Forelimb muscle (tissue), 1 donor: ENCODE data around the gene IGF2. TPM values are rescaled to one million over a fixed set of nuclear protein-coding genes. Genes with fewer than 3 reads are reported as not detected.
"Not testable (repeated sequence)": the region's sequence is repeated elsewhere in the genome, so short reads cannot be mapped to it uniquely, and the experiment has no call there.

ENCODE experiments used
- DNase-seq: peaks from one replicate; pipeline ENCODE4 v3.0.0-alpha.2; 2013; ENCODE audit warnings: low read depth
- polyA plus RNA-seq: library from polyadenylated mRNA; unstranded; fragments of 120-200 nt; gene quantifications from one replicate; pipeline ENCODE4 v1.2.1, GENCODE V29; 2013; ENCODE audit not compliant: insufficient read length

Gene IGF2
- polyA plus RNA-seq, 1 donor, result 3,671 TPM

DNA sequence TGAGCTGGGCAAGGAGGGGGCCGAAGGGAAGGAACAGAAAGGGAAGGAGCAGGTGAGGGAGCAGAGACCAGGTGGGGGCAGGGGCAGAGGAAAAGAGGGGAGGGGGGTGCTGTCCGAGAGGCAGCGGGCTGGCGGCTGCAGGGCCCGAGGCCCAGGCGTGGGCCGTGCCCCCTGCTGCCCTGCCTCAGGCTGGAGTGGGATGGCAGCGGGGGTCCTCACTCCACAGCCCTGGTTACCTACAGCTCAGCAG, 2.3 kb downstream of the IGF2 start:
- DNase-seq, result no peak

DNA sequence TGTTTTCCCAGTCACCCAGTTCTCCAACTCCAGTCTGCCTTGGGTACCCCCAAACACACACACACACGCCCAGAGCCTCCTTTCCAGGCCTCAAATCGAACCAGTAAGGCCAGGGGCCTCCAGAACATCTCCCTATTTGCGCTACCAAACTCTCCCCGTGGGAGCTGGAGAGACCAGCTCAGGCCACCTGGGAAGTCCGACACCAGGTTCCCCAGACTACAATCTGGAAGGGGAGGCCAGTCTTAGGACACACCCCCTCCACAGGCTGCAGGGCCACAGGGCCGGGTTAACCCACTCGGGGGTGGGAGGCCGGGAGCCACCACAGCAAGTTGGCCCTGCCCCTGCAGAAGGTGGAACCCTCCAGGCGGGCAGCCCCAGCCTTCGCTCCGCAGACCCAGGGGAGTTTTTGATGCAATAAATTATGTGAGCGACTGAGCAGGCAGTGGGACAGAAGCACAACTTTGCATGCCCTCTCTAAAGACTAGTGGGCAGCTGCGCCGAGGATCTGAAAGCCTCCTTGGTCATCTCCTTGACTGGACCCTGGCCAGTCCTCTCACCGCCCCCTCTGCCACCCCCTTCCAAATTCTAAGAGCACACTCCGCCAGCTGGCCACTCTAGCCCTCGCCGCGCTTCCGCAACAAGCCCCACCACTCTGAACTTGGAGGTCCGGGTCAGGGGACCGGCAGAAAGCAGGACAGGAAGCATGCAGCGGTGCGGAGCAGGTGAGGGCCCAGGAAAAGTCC, 2.8 kb downstream of the IGF2 start:
- DNase-seq, result no peak

DNA sequence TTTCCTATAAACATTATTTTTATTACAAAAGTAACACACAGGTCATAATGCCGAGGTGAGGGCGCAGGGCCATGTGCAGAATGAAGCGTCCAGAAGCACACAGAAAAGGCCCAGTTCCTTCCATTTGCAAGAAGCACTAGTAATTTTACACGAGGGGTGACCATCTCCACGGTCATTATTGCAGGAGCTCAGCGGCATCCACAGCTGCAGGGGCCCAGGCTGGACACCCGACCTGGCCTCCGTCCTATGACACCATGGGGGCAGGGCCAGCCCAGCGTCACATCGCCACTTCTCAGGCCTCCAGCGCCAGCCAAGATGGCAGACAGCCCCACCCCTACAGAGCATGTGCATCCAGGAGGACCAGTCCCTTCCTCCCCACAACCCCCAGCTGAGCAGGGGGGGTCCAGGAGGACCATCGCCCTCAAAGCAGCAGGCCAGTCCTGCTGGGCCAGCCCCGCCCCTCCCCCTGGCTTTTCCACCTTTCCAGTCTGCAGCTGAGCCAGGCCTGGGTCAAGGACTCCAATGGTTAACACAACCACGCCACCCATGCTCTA, 3.5 kb downstream of the IGF2 start:
- DNase-seq, result no peak

DNA sequence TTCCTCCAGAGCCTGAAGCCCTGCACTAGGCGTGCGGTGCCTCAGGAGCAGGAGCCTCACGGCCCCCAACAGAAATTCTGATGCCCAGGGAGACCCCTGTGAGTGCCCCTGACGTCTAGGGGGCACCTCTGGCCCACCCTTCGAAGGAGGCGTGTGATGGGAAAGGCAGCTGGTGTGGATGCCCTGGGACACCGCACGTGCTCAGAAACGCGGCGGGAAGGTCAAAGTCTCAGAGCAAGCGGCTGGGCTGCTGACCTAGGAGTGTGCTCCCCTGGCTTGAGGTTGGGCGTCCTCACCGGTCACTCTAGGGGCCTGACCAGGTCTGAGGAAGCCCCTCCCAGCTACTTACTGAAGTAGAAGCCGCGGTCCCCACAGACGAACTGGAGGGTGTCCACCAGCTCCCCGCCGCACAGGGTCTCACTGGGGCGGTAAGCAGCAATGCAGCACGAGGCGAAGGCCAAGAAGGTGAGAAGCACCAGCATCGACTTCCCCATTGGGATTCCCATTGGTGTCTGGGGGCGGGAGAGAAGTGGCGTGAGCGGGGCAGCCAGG, 4.1 kb downstream of the IGF2 start:
- DNase-seq, result no peak

DNA sequence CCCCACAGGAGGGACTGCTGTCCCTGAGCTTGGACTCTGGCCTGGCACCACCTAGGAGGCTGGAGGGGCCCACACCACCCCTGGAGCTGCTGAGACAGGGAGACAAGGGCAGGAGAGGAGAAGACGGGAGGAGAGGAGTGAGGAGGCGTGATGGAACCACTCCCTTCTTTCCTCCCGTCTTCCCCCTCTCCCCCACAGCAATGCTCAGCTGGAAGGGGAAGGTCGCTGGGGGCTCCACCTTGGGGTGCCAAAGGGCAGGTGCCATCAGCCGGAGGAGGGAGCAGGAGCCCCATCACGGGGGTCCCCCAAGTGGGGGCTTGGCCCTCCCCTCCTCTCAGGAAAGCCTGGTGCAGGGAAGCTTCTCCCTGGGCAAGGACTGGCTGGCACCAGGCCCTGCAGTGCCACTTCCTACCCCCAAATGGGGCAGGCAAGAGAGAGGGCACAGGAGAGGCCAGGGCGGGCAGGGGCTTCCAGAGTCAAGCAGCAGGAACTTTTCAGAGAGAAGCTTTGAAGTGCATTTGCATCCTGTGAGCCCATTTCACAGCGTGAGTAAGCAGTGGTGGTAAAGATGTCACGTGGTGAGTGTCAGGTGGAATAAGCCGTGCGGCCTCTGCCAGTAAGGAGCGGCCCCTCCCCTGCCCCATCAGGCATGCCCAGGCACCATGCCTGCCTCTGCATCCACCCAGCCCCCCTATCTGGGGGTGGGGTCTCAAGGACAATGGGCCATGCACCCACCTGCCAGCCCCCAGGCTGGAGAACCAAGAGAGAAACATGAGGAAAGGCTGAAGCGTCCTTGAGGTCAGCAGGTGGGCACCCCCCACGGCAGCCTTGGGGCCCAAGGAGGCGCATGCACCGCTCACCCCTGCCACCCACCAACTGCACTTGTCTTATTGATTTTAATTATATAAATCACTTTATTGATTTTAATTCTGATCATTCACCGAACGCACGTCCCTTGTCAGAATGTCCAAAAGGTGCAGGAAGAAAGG, 4.9 kb downstream of the IGF2 start:
- no peak for DNase-seq

DNA sequence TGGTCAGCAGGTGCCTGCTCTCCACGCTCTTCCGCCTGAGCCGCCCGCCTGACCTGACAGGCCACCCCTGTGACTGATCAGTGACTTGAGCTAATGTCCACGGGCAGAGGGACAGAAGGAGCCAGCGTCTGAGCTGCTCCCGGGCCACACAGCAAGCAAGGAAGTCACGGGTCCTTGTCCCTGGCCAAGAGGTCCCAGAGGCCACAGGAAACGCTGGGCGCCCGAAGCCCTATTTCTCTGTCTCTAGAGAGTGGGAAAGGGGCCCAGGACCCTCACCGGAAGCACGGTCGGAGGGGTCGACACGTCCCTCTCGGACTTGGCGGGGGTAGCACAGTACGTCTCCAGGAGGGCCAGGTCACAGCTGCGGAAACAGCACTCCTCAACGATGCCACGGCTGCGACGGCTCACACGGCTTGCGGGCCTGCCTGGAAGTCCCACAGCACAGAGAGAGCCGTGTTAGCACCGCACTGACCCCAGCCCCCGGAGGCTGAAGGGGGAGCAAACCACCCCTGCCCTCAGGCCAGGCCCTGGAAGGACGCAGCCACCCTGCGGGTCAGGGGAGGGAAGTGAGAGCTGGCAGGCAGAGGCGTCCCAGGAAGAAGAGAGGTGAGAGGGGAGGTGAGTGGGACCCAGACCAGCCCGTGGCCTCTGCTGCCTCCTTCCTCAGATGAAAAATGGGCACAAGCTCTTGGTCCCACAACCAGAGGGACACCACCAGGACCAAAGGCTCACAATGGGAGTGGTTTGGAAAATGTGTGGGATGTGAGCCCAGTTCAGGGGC, 5.8 kb downstream of the IGF2 start:
- no peak for DNase-seq

DNA sequence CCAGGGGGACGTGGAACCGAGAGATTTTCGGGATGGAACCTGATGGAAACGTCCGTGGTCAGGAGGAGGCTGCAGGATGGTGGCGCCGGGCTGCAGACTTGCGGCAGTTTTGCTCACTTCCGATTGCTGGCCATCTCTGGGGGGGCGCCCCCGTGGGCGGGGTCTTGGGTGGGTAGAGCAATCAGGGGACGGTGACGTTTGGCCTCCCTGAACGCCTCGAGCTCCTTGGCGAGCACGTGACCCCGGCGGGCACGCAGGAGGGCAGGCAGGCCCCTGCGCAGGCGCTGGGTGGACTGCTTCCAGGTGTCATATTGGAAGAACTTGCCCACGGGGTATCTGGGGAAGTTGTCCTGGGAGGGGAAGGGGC, 6.3 kb downstream of the IGF2 start:
- DNase-seq, result no peak

DNA sequence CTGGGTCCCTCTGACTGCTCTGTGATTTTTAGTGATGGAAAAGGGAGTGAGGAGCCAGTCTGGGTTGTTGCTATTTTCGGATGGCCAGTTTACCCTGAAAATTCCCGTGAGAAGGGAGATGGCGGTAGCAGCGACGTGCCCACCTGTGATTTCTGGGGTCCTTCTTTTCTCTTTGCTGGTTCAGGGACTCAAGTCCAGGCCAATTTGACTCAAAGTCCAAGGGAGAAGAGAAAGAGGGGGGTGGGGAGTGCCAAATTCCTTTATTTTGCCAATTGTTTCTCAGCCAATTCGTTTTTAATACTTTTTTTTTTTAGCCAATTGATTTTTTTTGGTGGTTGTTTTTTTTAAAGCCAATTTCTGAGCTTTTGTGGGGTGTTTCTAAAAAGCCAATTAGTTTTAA, 6.9 kb downstream of the IGF2 start:
- no peak for DNase-seq

DNA sequence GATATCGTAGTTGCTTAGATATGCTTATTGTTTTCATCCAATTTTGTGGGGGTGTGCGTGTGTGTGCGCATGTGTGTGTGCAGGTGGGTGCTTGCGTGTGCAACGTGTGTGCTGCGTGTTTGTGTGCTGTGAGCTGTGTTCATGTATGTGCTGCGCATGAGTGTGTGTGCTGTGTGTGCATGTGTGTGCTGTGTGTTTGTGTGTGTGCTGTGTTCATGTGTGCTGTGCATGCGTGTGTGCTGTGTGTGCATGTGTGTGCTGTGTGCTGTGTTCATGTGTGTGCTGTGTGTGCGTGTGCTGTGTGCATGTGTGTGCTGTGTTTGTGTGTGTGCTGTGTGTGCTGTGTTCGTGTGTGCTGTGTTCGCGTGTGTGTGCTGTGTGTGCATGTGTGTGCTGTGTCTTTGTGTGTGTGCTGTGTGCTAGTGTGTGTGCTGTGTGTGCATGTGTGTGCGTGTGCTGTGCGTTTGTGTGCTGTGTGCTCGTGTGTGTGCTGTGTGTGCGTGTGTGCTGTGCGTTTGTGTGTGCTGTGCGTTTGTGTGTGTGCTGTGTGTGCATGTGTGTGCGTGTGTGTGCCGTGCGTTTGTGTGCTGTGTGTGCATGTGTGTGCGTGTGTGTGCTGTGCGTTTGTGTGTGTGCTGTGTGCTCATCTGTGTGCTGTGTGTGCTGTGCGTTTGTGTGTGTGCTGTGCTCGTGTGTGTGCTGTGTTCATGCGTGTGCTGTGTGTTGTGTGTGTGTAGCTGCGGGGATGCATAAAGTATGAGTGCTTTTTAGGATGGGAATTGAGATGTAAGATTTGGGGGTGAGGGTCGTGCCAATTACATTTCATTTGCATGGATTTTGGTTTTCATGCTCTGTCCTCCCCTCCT, 7.6 kb downstream of the IGF2 start:
- DNase-seq, result no peak

DNA sequence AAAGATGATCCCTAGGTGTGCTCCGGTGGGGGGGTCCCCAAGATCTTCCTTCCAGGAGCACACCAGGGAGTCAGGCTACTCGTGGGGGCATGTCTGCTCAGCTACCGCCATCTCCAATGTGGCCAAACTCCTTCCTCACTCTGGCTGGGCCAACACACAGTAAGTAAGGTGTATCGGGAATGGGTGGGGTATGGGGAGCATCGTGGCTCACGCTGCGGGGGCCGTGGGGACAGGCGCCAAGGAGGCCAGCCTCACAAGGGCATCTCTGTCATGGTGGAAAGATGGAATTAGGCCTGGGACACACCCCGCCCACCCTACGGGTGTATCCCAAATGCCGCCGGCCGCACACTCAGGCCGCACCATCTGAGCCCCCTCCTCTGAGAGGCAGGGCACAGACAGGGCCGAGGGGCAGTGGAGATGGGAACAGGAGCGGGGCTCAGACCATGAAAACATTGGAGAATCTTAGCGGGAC, 8.3 kb downstream of the IGF2 start:
- DNase-seq, result no peak

DNA sequence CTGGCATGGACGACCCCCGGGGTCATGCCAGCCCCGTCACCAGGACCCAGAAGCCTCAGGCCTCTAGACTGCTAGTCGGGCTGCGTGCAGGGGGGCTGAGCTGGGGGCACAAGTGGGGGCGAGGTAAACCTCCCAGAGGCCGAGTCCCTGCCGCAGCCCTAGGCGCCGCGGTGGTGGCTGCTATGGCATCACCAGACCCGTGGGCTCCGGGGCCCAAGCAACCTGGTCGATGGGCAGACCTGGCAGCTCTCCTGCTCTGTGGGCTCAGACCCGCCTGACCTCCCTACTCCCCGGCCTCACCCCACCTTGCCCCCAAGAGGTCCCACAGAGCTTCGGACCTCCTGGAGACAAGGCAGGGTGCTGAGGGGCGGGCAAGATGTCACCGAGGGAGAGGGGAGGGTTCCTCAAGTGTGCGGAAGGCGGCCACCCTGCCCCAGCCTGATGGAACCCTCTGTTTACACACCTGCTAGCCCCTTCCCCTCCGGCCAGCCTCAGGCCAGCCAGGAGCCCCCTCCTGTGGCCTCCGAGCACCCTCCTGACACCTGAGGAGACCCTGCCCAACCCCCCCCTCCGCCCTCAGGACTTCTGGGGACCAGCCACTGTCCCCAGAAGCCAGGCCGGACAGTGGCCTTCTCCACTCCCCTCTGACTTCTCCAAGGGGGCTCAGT, 9.4 kb downstream of the IGF2 start:
- DNase-seq, result no peak

DNA sequence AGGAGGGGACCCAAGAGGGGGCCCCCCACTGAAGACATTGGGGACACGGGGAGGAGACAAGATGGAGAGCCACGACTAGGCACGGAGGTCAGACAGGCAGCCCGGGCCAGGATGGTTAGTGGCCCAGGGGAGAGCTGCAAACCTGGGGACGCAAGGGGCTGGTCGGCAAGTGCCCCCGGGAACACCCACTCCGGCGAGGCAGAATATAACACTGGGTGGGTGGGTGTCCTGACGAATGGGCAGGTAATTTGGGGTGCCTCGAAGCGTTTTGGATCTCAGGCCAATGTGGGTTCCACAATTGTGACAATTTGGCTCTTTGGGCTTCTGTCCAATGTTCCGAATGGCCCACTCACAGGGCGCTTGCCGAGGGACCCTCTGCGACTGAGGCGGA, 9.9 kb downstream of the IGF2 start:
- DNase-seq, result no peak

DNA sequence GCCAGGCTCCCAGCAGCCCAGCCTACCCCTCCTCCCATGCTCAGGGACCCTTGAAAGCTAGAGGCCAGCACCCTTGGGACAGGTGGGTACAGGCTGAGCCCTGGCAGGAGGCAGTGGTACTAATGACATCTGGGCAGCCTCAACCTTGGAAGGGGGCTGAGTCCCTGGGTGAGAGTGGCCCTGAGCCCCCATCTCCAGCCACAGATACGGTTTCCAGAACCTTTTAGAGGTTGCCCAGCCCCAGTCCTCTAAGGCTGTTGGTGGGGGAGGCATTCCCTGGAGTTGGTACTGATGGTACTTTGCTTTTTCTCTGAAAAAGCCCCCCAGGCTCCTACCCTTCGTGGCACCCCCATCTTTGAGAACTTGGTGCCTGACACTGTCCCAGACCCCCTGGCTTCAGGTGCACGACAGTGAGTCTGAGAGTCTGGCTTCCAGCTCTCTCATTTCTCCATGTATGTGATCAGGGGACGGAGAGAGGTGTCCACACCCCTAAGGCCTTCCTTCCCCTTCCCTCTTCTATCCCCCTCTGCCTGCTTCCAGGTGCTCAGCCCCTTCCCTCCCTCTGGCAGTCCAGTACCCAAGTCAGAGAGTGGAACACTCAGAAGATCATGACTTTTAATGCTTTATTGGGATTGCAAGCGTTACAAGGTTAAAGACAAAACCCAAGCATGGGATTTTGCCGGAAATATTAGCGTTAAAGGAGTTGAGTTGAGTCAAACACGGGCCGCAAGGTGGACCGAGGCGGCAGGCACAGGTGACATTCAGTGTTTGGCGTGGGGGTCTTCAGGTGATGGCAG, 10.5 kb downstream of the IGF2 start:
- DNase-seq, result no peak

DNA sequence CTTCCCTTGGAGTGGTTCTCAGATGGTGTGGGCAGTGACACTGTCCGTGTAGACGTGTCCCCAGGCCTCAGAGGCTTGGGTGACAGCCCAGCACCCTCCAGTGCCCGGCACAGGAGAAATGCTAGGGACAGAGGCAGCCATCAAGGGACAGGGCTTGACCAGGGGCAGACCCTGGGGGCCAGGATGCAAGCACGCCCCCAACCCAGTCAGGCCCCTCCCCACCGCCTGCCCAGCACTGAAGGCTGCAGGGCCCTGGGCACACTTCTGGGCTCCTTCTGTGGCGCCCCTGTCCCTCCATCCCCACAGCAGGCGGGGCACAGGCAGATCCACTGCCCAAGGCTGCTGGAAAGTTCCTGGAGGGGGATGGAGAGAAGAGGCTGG, 11.1 kb downstream of the IGF2 start:
- no peak for DNase-seq

DNA sequence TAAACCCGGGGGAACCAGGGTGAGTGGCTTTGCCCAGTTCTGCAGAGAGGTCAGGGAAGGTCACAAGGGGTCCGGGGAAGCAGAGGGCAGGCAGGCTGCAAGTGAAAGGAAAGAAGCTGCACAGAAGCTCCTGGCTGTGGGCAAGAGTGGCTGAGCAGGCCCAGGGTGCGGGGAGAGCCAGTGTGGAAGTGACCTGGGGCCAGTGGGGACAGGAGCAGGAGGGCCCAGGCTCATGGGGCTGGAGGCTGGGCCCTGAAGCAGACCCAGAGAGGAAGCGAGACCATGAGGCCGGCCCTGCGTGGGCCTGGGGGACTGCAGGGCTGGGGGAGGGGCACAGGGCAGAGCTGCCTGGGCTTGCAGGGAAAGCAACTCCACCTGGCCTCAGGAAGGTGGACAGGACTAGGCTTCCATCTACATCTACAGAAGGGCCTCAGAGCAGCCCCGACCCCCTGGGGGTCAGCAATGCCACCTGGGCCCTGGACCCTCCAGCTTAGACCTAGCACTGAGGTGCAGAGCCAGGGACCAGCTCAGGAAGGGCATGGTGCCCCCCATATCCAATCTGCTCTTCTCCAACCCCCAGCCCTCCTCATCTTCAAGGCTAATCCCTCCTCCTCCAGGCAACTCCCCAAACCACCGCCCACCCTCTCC, 11.6 kb downstream of the IGF2 start:
- no peak for DNase-seq

DNA sequence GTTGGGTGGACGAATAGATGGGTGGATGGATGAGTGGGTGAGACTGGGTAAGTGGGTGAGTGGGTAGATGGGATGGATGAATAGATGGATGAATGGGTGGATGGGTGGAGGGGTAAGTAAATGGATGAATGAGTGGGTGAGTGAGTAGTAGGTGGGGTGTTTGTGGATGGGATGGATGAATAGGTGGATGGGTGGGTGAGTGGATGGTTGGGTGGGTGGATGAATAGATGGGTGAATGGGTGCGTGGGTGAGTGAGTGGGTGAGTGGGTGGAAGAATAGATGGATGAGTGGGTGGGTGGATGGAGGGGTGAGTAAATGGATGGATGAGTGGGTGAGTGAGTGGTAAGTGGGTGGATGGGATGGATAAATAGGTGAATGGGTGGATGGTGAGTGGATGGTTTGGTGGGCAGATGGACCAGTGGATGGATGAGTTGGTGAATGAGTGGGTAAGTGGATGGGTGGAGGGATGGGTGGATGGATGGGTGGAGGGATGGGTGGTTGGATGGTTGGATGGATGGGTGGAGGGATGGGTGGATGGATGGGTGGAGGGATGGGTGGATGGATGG, 12.6 kb downstream of the IGF2 start:
- DNase-seq, result no peak

DNA sequence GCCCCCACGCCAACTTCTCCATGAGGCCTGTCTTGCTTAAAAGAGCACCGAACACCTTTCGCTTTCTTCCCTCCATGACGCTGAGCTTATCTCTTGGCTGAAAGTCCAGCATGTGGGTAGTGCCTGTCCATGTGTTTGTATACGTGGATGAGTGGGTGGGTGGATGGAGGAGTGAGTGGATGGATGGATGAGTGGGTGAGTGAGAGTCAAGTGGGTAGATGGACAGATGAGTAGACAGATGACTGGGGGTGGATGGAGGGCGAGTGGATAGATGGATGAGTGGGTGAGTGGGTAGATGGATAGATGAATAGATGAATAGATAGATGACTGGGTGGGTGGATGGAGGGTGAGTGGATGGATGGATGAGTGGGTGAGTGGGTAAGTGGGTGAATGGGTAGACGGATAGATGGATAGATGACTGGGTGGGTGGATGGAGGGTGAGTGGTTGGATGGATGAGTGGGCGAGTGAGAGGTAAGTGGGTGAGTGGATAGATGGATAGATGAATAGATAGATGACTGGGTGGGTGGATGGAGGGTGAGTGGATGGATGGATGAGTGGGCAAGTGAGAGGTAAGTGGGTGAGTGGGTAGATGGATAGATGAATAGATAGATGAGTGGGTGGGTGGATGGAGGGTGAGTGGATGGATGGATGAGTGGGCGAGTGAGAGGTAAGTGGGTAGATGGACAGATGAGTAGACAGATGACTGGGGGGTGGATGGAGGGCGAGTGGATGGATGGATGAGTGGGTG, 14.3 kb downstream of the IGF2 start:
- DNase-seq, result not testable (repeated sequence)

DNA sequence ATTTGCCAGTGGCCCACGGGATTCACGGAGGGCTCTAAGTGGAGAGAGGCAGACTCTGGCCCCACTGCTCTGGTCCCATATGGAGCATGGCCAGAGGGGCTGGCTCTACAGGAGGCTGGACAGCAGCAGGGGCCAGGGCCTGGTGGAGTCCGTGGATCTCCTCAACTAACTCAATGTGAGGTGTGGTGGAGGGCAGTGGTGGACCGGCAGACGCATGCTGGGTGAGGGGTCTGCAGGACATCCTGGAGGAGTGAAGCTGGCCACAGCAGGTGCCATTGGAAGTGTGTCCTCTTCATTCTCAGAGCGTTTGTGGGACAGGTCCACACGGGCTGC, 15.6 kb downstream of the IGF2 start:
- DNase-seq, result no peak
